HPDE6-E6E7 (cell line): ENCODE results near the gene CSNK1D.

Source experiments
- DNase-seq: peaks from one replicate; pipeline ENCODE4 v3.0.0; 2011; ENCODE audit warnings: missing footprints; ENCODE audit errors: extremely low spot score

Gene CSNK1D

DNA sequence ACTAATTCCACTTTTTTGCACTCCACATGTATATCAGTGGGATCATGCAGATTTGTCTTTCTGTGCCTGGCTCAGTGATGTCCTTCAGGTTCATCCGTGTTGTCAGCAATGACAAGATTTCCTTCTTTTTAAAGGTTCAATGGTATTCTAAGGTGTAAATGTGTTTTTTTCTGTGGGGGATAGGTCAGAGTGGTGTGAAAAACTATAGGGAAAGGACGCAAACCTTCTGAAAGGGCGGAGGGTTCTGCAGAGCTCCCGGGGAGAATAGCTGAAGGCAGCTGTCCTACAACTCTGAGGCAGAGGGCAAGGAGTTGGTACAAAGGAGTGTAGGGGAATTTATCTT lies 21.9 kb upstream of the CSNK1D start:
- DNase-seq = no peak

DNA sequence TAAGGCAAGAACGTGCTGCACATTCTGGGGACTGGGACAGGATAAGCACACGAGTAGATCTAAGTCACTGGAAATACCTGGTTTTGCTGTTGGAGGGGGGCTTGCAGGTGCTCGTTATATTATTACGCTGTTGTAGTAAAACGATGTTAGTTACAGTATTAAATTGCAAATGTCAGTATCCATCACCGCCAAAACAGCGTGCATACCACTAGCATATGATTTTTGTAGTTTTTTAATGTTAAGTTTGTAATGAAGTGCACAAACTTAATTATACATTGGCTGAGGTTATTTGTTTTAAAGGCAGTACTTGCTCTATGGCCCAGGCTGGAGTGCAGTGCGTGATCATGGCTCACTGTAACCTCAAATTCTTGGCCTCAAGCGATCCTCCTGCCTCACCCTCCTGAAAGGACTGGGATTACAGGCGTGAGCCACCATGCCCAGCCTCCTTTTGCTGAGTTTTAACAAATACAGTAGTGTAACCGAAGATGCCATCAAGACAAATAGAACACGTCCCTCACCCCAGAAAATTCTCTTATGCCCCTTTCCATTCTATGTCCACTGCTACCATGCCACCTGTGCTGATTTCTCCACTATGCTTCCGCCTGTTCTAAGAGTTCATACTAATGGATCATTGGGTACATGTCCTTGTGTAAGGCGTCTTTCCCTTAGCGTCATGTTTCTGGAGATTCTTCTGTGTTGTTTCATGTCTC lies 20.7 kb upstream of the CSNK1D start:
- DNase-seq = no peak

DNA sequence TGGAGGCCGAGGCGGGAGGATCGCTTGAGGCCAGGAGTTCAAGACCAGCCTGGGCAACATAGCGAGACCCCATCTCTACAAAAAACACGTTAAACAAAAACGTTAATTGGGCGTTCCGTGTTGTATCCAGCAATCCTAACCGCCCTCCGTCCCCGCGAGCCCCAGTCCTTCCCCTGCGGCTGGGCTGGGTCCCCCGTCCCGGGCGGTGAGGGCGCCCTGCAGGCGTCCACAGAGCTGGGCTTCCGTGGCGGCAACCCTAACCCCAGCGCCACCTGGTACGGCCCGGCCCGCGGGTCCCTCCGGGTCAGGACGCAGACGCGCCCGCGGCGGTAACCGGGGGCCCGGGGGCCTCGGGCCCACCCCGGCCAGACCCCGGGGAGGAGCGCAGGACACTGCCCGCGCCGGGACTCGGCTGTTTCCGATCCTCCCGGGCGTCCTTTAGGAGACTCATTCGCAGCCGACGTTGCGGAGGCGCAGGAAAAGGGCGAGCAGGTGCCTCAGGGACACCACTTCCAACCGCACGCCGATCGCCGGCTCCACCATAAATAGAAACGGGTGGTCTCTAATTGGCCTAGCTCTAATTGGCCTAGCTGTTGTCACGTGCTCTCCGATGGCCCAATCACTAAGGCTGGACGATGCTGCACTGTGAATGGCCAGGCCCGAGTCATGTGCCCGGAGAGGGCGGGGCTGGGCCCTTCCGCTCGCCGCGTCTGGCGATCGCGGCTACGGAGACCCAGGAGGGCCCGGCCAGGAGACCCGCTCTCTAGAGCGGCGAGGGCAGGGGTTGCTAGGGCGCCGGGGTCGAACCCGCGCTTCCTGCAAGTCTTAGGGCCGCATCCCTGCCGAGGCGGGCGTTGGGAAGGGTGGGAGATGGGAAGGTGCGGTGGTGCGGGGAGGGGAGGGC lies 19.0 kb upstream of the CSNK1D start:
- DNase-seq = peak; percentile 98

DNA sequence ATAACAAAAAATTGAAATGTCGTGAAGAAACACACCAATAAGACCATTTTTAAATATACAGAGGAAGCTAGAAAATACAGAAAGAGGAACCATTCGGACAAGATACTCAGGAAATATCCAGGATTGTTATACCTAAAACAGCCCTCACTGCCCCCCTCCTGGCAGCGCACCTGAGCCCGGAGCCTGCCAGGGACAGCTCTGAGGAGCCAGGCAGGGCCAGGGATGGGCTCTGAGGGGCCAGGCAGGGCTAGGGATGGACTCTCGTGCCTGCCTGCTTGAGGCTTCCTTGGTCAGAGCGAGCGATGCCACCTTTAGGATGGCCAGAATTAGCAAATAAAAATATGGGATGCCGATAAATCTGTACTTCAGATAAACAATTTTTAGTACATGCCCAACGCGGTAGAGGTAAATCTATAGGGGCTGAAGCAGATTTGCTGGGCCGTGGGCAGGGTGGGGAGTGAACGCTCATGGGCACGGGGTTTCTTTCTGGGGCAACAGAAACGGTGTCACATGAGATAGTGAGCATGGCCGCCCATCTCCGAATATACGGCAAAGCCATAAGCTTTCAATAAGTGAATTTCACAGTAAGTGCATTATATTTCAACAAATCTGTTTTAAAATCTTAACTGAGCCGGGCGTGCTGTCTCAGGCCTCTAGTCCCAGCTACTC lies 18.2 kb upstream of the CSNK1D start:
- DNase-seq = no peak

DNA sequence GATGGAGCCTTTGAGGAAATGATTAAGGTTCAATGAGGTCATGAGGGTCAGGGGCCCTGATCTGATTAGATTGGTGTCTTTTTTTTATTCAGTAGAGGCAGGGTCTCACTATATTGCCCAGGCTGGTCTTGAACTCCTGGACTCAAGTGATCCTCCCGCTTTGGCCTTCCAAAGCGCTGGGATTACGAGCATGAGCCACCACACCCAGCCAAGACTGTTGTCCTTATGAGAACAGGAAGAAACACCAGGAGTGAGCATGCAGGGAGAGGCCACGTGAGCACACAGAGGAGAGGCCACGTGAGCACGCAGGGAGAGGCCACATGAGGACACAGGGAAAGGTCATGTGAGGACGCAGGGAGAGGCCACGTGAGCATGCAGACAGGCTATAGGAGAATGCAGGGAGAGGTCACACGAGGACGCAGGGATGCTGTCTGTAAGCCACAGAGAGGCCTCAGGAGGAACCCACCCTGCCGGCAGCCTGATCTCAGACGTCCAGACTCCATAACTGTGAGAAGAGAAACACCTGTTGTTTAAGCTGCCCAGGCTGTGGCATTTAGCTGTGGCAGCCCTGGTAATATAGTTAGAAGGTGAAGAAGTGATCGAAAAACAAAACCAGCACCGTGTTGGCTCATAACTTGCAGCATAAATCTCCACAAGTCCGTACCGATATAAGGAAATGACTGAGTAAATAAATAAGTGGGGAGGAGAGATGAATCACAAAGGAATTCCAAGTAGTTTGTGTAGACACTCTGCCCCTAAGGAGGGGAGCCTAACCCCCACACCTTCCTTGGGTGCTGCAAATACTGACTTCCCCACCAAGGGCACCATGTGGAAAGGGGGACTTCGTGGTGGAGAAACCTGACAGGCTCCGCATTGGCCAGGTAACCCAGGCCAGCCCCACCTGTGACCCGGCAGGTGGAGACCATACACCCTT lies 14.6 kb upstream of the CSNK1D start:
- peak; percentile 71 for DNase-seq

DNA sequence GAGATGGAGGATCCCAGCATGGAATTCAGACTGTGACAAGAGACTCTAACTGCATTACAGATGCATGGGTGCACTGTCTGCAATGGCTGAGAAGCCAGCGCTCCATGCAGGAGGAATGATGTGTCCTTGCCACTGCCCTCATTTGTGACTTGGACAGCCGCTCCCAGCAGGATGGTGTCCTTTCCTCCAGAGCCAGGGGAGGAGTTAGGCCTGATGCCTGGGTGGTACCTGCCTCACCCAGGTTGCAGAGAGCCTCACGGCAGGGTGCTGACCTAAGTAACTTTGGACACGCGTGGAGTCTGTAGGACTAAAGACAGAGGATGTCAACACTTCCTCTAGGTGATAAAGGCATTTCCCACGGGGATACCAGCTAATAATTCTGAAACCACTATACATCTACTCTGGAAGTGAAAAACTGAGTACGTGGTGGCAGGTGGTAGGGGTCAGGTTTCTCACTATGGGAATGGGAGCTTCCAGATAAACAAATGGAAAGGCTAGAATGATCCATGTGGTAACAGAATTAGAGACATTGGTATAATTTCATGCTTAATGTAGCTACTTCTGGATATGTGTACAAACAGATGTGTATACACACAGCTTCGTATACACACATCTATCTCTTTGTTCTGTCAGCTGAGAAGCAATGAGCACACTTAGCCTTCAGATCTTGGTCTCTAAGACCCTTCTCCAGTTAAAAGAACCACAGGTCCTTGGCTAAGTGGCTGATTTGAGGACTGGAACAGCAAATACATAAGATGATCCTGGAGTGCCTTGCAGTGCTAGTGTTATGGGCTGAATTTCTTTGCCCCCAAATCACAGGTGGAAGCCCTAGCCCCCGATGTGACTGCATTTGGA lies 13.7 kb upstream of the CSNK1D start:
- DNase-seq = no peak

DNA sequence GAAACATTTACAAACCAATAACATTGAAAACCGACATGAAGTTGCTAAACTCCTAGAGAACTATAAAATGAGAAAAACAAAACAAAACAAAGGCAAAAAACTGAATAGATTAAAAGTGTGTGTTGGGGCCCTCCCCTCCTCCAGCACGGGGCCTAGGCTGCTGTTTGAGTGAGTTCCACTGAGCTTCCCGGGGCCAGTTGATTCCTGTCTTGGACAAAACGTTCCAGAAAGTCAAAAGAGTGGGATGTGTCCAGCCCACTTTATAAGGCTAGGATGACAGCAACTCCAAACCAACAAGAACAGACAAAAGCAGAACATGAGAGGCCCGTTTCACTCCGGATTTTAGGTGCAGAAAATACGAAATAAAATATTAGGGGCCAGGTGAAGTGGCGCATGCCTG lies 11.6 kb upstream of the CSNK1D start:
- DNase-seq = no peak

DNA sequence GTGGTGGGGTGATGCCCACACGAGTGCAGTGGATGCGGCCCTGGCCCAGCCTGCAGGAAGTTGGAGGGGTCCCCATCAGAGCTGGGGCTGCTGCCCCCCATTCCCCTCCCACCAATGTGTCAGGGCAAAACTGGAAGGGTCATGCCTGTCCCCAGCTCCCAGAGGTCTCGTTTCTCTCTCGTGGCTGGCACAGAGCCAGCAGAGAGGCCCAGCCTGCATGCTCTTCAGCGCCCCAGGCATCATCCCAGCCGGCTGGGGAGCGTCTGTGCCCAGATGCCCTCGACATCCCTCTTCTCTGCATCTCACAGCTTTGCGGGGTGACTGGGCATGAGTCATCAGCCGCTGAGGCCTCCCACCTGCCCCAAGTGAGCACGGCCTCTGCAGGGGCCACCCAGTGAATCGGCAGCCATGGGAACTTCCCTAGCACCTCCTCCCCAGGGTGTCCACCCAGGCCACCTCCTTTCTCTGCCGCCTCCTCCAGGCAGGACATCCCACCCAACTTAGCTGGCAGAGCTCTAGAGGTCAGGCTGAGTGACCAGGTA lies 9.8 kb upstream of the CSNK1D start:
- peak; percentile 89 for DNase-seq

DNA sequence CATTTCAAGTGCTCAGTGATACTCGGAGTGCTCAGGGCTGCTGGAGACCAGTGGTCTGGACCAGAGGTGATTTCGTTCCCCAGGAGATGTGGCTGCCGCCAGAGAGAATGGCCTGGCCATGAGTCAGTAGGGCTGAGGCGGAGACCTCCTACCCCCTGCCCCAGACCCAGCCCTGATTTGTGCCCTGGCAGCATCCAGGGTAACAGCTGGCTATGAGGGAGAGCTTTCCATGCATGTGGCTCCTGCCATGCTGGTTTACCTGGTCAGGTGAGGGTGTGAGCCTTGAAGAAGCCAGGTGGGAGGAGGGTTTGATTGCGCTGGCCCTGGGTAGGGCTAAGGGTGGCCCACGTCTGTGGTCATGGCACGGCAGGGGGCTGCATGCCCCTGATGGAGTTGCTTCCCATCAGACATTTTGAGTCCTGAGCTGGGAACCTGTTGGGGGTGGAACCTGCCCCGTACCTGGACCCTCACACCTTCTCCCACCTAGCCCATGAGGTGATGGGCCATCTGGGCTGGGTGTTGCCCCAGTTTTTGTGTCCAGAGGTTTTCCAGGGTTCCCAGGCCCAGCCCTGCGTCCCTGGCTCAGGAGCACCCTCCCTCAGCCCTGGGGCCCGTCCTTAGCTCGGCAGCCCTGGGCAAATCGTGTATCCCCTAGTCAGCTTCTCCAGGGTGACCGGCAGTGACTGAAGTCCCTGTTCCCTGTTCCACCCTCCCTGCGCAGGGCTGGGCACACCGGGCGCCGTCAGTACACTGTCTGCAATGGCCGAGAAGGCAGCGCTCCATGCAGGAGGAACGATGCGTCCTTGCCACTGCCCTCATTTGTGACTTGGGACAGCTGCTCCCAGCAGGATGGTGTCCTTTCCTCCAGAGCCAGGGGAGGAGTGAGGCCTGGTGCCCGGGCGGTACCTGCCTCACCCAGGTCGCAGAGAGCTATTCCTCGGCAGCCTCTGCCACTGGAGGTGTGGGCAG lies 9.0 kb upstream of the CSNK1D start:
- DNase-seq = no peak

DNA sequence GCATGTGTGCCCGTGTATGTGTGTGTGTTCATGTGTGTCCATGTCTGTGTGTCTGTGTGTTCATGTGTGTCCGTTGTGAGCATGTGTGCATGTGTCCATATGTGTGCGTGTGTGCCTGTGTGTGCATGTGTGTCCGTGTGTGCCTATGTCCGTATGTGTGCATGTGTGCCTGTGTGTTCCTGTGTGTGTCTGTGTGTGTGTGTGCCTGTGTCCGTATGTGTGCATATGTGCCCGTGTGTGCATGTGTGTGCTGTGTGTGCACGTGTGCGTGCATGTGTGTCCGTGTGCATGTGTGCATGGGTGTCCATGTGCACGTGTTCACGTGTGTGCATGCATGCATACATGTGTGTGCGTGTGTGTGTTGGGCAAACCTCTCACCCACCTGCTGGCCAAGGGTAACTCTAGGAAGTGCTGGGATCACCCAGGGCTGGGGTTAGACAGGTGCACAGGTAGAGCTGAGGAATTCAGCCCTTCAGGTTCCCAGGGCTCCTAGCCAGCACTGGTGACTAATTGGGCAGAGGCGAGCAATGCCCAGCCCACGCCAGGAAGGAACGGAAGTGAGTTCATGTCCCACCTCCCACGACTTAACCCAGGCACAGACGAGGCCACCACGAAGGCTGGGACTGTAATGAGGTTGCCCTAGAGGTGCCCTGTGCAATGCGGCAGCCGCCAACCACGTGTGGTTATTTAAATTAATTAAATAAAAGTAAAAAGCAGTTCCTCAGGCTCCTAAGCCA lies 8.2 kb upstream of the CSNK1D start:
- peak; percentile 84 for DNase-seq

DNA sequence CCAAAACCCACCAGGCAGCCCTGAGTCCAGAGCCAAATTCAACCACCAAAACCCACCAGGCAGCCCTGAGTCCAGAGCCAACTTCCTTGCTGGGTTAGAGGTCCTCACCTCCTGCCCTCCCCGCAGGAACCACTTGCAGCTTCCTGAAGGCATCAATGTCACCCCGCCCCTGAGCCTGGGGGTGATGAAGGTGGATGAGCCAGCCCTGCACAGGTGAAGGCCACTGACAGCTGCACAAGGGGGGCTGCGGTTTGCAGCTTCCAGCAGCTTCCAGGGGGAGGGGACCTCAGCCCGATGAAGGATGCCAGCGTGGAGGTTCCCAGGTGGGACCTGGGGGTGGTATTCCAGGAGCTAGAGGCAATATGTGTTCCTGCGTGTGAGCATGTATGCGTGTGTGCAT lies 7.6 kb upstream of the CSNK1D start:
- no peak for DNase-seq

DNA sequence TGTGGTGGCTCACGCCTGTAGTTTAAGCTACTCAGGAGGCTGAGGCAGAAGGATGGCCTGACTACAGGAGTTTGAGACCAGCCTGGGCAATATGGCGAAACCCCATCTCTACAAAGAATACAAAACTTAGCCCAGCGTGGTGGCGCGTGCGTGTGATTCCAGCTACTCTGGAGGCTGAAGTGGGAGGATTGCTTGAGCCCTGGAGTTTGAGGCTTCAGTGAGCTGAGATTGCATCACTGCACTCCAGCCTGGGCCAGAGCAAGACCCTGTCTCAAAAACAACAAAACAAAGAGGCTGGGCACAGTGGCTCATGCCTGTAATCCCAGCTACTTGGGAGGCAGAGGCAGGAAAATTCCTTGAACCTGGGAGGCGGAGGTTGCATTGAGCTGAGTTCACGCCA lies 7.0 kb upstream of the CSNK1D start:
- DNase-seq = no peak

DNA sequence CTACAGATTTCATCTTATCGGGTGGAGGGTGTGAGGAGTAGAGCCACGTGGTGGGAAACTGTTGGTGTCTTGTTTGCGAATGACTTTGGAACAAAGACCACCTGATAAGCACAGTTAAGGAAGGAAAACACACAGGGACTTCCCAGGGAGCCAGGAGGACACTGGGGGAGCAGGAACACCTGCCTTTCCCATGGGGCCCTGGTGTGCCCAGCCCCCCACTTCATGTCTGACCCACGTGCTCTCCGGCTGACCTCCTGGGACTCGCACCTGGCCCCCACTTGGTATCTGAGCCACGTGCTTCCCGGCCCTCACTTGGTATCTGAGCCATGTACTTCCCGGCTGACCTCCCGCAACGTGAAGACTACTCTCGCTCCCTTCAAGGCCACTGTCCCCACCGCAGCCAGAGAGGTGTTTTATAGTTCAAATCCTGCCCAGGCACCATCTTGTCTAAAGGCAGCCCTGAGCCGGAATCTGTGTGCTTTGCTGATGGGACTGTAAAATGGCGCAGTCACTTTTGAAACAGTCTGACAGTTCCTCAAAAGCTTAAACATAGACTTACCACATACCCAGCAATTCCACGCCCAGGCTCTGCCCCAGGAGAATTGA lies 5.4 kb upstream of the CSNK1D start:
- DNase-seq = no peak

DNA sequence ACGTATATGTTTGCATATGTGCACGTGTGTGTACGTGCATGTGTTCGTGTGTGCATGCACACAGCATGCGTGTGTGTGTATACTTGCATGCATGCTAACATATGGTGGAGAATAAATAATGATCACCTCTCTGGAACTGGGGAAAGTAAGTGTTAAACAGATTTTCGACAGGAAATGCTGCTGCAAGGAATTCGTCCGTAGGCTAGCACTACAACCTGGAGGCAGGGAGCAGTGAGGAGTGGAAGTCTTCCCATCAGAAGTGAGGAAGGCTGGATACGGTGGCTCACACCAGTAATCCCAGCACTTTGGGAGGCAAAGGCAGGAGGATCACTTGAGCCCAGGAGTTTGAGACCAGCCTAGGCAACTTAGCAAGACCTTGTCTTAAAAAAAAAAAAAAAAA lies 4.8 kb upstream of the CSNK1D start:
- DNase-seq = no peak

DNA sequence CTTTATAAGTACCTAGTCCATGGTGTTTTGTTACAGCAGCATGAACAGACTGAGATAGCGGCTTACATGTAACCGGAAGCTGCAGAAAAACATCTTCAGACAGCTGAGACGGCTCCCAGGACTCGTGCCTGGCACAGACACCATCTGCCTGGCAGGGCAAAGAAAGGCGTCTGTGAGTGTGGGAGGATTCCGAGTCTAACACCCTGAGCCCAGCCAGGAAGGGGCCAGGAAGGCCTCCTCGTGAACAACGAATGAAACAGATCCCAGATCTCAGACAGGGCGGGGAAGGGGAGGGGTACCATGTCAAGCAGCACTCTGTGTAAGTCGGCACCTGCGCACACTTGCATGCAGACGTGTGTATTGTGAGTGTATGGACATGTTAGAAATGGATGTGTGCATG lies 4.4 kb upstream of the CSNK1D start:
- DNase-seq = no peak

DNA sequence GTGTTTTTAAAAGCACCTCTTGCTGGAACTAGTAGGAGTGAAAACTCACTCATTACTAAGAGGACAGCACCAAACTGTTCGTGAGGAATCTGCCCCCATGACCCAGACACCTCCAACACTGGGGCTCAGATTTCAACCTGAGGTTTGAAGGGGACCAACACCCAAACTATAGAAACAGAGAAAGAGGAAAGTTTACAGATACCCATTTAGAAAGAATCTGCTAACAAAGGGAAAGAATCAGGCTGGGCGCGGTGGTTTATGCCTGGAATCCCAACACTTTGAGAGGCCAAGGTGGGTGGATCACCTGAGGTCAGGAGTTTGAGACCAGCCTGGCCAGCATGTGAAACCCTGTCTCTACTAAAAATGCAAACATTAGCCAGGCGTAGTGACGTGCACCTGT lies 3.4 kb upstream of the CSNK1D start:
- no peak for DNase-seq

DNA sequence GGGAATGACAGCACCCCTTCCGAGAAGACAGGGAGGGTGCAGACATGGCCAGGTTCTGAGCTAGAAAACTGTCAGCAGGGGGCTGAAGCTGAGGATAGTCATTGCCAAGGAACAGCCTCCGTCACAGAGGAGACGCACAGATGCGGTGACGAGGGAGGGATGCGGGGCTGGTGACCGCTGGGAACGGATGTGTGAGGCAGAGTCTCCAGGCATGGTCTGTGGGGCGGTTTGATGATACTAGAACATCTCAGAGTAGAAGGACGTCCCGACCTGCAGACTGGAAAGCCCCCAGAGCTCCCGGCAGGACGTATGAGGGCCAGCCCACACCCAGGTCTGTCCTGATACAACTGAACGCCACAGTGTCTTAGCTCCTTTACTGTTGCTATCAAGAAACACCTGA lies 1.8 kb upstream of the CSNK1D start:
- DNase-seq = no peak
